SW 1271 (cell line): ENCODE measurements around the gene SMIM30.
"Not testable (repeated sequence)": the region's sequence is repeated elsewhere in the genome, so short reads cannot be mapped to it uniquely, and the experiment has no call there.

Experiments
- DNase-seq, 2 experiments: peaks; one replicate each; lab custom pipeline; 2025; lab: John Stamatoyannopoulos, UW

Gene SMIM30

GRCh38 chr7:113118074-113118959 lies at the start of gene SMIM30:
Gene SMIM30, minus strand, starts transcription at chr7:113118554. Its CDS starts 976 bp downstream, at chr7:113117578.
- peak; percentile 38 to 92 for DNase-seq

GRCh38 chr7:113166176-113166575 lies 47.8 kb upstream of the SMIM30 start:
- DNase-seq, result not testable (repeated sequence)

- no peak for DNase-seq
Observed at GRCh38 chr7:113161050-113161449, 42.7 kb upstream of the SMIM30 start.

- DNase-seq, result peak; percentile 4 to 22
Observed at GRCh38 chr7:113159746-113160339, 41.5 kb upstream of the SMIM30 start.

- no peak for DNase-seq
Observed at GRCh38 chr7:113158756-113159155, 40.4 kb upstream of the SMIM30 start.

- DNase-seq, result no peak
Observed at GRCh38 chr7:113154117-113154516, 35.8 kb upstream of the SMIM30 start.

- DNase-seq, result no peak
Observed at GRCh38 chr7:113144817-113145216, 26.5 kb upstream of the SMIM30 start.

GRCh38 chr7:113143486-113144257 lies 25.3 kb upstream of the SMIM30 start:
- DNase-seq, result no peak

GRCh38 chr7:113142385-113143119 lies 24.2 kb upstream of the SMIM30 start:
- no peak for DNase-seq

GRCh38 chr7:113141803-113142202 lies 23.4 kb upstream of the SMIM30 start:
- no peak for DNase-seq

GRCh38 chr7:113140956-113141355 lies 22.6 kb upstream of the SMIM30 start:
- DNase-seq, result no peak

GRCh38 chr7:113137241-113137640 lies 18.9 kb upstream of the SMIM30 start:
- DNase-seq, result no peak

GRCh38 chr7:113134025-113134424 lies 15.7 kb upstream of the SMIM30 start:
- DNase-seq, result no peak

- no peak for DNase-seq
Observed at GRCh38 chr7:113131367-113131766, 13.0 kb upstream of the SMIM30 start.

- DNase-seq, result no peak
Observed at GRCh38 chr7:113128031-113128430, 9.7 kb upstream of the SMIM30 start.

GRCh38 chr7:113125728-113126127 lies 7.4 kb upstream of the SMIM30 start:
- no peak for DNase-seq

GRCh38 chr7:113122744-113123143 lies 4.4 kb upstream of the SMIM30 start:
- no peak for DNase-seq

GRCh38 chr7:113120647-113121046 lies 2.3 kb upstream of the SMIM30 start:
- no peak for DNase-seq

- no peak for DNase-seq
Observed at GRCh38 chr7:113119429-113119828, 1.1 kb upstream of the SMIM30 start.

GRCh38 chr7:113117374-113117774 lies 980 bp downstream of the SMIM30 start:
- DNase-seq, result not testable (repeated sequence)

GRCh38 chr7:113113912-113114311 lies 4.4 kb downstream of the SMIM30 start:
- no peak for DNase-seq

GRCh38 chr7:113109718-113110117 lies 8.6 kb downstream of the SMIM30 start:
- no peak for DNase-seq
